HG03097 (cell line): Measurements from ENCODE around the gene ZC3H18.
"Not testable (repeated sequence)": the region's sequence is repeated elsewhere in the genome, so short reads cannot be mapped to it uniquely, and the experiment has no call there.

ENCODE experiments used
- ATAC-seq: cut with Tn5 transposase; IDR thresholded peaks from one replicate; pipeline ENCODE4 v1.9.1; 2021; ENCODE audit not compliant: unreplicated experiment, low FRiP score

Gene ZC3H18

DNA sequence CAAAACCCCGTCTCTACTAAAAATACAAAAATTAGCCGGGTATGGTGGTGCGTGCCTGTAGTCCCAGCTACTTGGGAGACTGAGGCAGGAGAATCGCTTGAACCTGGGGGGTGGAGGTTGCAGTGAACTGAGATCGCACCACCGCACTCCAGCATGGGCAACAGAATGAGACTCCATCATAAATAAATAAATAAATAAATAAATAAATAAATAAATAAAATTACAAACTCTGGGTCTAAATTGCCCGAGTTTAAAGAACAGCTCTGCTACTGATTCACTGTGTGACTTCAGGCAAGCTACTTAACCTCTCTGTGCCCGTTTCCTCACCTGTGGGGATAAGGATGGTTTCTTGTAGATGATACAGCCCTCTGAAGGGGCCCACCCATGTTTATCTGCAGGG lies 99.3 kb downstream of the ZC3H18 start:
- ATAC-seq, result not testable (repeated sequence)

DNA sequence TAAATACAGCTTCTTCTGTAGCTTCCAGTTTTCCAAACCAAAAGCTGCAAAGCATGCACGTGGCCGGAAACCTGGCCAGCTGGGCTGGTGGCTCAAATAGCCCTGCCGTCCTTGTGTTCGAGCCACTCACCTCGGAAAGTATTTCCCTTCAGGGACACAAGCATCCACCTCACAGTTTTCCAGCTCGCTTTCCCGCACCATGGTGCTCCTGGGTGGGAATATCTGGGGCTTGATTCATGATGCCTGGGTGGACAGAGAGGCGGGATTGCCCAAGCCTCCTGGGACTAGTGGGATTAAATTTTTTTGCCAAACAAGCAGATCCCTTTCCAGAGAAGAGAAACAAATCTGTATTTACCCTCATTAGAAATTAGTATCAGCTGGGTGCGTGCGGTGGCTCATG lies 99.8 kb downstream of the ZC3H18 start:
- ATAC-seq, result no peak

DNA sequence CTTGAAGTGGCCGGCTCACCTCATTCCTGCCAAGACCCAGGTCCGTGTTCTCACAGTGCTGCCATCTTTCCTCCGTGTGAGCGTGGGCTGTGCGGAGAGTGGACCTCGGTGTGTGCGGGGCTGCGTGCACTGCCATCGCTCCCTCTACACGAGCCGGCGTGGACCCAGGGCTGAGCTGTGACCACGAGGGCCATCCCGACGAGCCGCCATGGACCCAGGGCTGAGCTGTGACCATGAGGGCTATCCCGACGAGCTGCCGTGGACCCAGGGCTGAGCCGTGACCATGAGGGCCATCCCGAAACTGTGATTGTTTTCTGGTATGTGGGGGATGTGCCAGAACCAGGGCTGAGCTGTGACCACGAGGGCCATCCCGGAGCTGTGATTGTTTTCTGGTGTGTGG lies 101.6 kb downstream of the ZC3H18 start:
- ATAC-seq, result no peak

DNA sequence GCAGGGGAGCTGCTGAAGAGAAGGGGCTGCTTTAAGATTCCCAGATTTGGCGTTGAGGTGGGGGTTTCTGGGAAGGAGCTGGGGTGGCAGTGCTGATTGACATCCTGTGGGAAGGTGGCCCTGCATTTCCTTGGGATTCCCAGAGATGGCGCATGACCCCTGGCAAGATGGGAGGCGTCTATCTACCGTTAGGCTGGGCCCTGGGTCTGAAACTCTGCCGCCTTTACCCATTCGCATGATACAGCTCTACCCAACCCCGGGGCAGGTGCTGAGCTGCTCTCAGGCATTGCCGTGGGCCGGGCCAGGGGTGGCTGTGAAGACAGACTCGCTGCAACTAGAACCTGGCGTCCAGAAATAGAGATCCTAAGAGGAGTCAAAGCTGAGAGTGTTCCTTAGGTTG lies 102.6 kb downstream of the ZC3H18 start:
- no peak for ATAC-seq

DNA sequence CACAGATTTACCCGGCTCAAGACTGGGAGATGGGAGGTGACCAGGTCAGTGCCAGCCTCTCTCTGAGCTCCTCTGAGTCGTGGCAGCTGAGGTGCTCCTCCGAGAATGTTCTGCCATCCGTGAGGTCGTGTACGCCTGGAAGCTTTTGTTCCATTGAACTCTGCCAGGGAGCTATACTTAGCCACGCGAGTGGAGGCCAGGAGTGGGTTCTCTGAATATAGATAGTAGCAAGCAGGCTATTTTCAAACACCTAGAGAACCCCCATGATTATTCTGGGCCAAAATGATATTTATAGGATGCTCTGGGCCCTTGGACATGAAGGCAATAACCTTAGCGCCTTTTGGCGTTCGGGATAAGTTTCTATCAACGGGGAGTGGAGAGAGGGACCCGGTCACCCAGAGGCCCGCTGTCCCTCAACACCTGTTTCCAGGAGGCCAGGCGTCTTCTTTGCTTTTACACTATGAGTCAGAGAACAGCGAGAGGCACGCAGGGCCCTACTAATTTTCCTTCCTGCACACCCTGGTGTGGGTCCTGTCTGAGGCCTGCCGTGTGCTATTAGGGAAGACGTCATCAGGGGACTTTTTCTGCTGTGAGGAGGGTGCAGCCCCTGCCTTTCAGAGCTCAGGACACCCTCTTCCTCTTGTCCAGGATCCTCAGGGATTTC lies 103.6 kb downstream of the ZC3H18 start:
- no peak for ATAC-seq

DNA sequence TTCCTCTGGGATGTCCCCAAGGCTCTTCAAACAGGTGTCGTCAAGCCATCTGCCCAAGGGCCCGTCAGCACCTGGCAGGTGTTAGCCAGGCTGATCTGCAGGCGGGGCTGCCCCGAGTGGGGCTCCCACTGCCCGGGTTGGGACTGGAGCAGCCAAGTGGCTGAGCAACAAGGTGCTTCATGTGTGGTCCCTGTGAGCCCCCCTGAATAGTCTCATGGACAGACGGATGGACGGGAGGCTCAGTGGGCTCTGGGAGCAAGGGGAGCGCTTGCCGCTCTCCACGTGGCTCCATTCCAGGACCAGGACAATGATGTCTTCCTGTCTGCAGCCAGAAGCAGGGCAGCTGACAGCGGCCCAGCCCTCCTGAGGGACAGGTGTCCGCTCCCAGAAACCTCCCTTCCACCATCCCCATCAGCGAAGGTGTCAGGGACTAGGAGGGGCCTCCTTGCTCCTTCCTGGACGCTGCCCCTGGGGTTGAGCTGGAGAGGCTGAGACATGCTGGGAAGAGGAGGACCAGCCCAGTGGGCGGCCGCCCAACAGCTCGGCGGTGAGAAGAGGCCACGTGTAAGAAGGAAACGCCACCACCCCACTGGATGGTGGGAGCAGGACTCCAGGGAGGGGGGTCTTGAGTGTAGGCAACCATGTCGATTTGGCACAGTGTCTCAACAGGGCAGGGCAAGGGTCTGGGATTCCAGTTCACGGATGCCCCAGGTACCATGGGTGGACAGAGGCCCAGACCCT lies 106.5 kb downstream of the ZC3H18 start:
- ATAC-seq, result no peak

DNA sequence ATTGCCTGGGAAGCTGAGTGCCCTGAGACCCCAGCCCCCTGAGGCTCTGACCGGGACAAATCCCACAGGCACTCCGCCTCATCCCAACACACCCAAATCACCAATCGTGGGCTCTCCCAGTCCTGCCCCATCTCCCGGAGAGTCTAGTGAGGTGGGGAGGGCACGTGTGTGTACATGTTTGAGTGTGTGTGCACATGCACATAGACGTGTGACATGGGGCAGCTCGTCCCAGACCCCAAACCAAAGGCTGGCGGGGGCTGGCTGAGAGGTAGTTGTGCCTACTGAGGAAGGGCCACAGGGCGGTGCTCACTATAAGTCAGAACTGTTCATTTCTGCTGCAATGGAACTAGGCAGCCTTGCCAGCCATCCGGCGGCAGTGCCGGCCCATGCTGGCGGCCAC lies 107.5 kb downstream of the ZC3H18 start:
- ATAC-seq, result no peak

DNA sequence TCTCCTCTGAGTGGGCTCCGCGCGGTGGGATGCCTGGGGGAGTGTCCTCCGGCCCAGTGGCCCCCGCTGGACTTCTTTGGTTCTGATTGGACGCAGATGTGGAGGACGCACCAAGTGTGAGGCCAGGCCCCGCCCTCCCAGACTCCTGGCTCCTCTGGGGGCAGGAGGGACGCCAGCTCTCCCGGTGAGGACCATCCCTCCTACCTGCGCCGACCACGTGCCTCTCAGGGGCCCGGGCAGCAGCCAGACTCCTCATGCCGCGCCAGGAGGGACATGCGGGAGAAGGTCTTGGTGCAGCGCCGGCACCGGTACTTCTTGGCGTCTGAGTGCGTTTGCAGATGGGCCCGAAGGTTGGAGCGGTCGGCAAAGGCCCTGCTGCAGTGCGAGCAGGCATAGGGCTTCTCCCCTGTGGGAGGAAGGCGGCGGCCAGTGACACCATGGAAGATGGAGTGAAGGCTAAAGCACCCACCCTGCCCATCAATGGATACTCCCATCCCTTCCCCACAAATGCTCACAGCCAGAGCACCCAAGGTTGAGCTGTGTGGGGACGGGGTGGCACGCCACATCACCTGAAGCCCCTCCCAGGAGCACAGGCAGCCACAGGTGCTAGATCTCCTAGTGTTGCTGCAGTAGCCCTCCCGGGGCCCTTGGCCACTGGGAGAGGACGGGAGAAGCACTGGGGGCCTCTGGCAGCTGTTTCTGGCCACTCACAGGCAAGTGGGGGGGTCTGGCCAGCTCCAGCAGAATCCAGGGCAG lies 108.2 kb downstream of the ZC3H18 start:
- ATAC-seq, result no peak

DNA sequence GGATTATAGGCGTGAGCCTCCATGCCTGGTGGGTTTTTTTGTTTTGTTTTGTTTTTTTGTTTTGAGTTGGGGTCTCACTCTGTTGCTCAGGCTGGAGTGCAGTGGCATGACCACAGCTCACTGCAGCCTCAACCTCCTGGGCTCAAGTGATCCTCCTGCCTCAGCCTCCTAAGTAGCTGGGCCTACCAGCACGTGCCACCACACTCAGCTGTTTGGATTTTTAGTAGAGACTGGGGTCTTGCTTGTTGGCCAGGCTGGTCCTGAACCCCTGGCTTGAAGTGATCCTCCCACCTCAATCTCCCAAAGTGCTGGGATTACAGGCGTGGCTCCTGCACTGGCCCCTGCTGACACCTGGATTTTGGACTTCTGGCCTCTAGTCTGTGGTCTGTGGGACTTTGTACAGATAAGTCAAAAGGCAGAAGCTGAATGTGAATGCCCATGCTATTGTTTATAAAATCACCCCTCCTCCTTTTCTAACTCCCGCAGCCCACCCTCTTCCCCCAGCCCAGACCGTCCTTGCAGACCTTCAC lies 110.4 kb downstream of the ZC3H18 start:
- no peak for ATAC-seq

DNA sequence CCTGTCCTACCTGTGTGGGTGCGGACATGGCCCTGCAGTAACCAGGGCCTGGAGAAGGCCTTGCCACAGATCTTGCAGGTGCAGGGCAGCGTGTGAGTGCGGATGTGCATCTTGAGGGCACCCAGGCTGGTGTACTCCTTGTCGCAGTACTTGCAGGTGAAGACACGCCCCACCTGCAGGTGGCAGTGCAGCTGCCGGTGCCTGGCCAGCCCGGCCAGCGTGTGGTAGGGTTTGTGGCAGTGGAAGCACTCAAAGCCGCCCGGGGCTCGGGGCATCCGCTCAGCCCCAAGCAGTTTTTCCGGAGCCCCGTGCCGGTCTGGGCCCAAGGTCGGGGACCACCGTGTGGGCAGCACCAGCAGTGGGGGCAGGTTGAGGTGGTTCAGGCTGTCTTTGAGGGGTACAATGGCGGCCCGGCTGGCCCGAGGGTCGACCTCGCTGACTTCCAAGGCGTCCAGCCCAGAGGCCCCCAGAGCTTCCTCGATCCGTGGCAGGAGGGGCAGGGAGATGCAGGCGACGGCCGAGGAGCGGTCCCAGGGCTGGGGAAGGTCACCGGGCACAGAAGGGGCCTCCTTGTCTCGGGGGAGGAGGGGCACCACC lies 111.0 kb downstream of the ZC3H18 start:
- no peak for ATAC-seq
